GM21723 (cell line): ENCODE results near the gene COL13A1.

Experiments
- ATAC-seq: cut with Tn5 transposase; IDR thresholded peaks from one replicate; pipeline ENCODE4 v1.9.1; 2021; ENCODE audit warnings: mild to moderate bottlenecking, moderate library complexity; ENCODE audit not compliant: unreplicated experiment

COL13A1 gene

GRCh38 chr10:69938541-69938991 lies 136.9 kb downstream of the COL13A1 start:
- ATAC-seq = no peak

GRCh38 chr10:69939061-69939460 lies 137.4 kb downstream of the COL13A1 start:
- no peak for ATAC-seq

- ATAC-seq = no peak
These were observed 137.8 kb downstream of the COL13A1 start for GRCh38 chr10:69939481-69939880.

- ATAC-seq = no peak
These were observed 140.0 kb downstream of the COL13A1 start for GRCh38 chr10:69941730-69942129.

- ATAC-seq = no peak
These were observed 141.7 kb downstream of the COL13A1 start for GRCh38 chr10:69943292-69943820.

GRCh38 chr10:69944761-69945160 lies 143.1 kb downstream of the COL13A1 start:
- no peak for ATAC-seq

GRCh38 chr10:69948261-69948660 lies 146.6 kb downstream of the COL13A1 start:
- ATAC-seq = no peak

GRCh38 chr10:69949770-69950169 lies 148.1 kb downstream of the COL13A1 start:
- no peak for ATAC-seq

- ATAC-seq = no peak
These were observed 150.0 kb downstream of the COL13A1 start for GRCh38 chr10:69951658-69952057.

GRCh38 chr10:69952069-69952800 lies 150.5 kb downstream of the COL13A1 start:
- no peak for ATAC-seq

GRCh38 chr10:69952821-69953221 lies 151.1 kb downstream of the COL13A1 start:
- no peak for ATAC-seq

GRCh38 chr10:69953851-69954250 lies 152.1 kb downstream of the COL13A1 start:
- no peak for ATAC-seq

GRCh38 chr10:69955211-69955805 lies 153.6 kb downstream of the COL13A1 start:
- ATAC-seq = no peak

- ATAC-seq = no peak
These were observed 154.4 kb downstream of the COL13A1 start for GRCh38 chr10:69955897-69956740.

- ATAC-seq = no peak
These were observed 155.1 kb downstream of the COL13A1 start for GRCh38 chr10:69956741-69957230.

- no peak for ATAC-seq
These were observed 155.7 kb downstream of the COL13A1 start for GRCh38 chr10:69957241-69957885.

- ATAC-seq = peak; percentile 66
These were observed 156.3 kb downstream of the COL13A1 start for GRCh38 chr10:69957886-69958555.

- ATAC-seq = no peak
These were observed 156.8 kb downstream of the COL13A1 start for GRCh38 chr10:69958556-69958902.

- ATAC-seq = no peak
These were observed 158.2 kb downstream of the COL13A1 start for GRCh38 chr10:69959911-69960310.

- ATAC-seq = no peak
These were observed 158.9 kb downstream of the COL13A1 start for GRCh38 chr10:69960606-69960987.
